WTC11 (cell line): Measurements from ENCODE around the gene PAGE2. TPM values are rescaled to one million over a fixed set of nuclear protein-coding genes. Genes with fewer than 3 reads are reported as not detected.

Experiments used
- ATAC-seq: fragments of 200-7000 bp; cut with Tn5 transposase; 2 replicates; pipeline ENCODE4 v1.10.0; 2021; ENCODE audit warnings: mild to moderate bottlenecking, moderate library complexity
- CTCF ChIA-PET: fragments of 300-600 bp; sonication (Branson Sonifier 250); formaldehyde crosslinking; loops from one replicate; lab custom pipeline; 2021; ENCODE audit warnings: antibody characterized with exemption; lab: Charles Lee
- POLR2A ChIA-PET: fragments of 350-600 bp; sonication (Branson Sonifier 250); formaldehyde crosslinking; loops from one replicate; lab custom pipeline; 2021; ENCODE audit warnings: antibody characterized with exemption; lab: Charles Lee
- DNase-seq: peaks from one replicate; pipeline ENCODE4 v3.0.0; 2021; ENCODE audit warnings: low spot score
- H3K27ac Mint-ChIP-seq: 2 replicates; pipeline ENCODE4 v1.8.0; 2021; ENCODE audit warnings: mixed read lengths
- H3K27me3 Mint-ChIP-seq: 2 replicates; pipeline ENCODE4 v1.8.0; 2021; ENCODE audit warnings: low read depth, mild to moderate bottlenecking, moderate library complexity, mixed read lengths
- H3K36me3 Mint-ChIP-seq: 2 replicates; pipeline ENCODE4 v1.8.0; 2021; ENCODE audit warnings: mixed read lengths
- H3K4me1 Mint-ChIP-seq: 2 replicates; pipeline ENCODE4 v1.8.0; 2022; ENCODE audit warnings: mixed read lengths
- H3K4me3 Mint-ChIP-seq: 2 replicates; pipeline ENCODE4 v1.8.0; 2021; ENCODE audit warnings: mild to moderate bottlenecking, moderate library complexity, mixed read lengths
- H3K9me3 Mint-ChIP-seq: 2 replicates; pipeline ENCODE4 v1.8.0; 2021; ENCODE audit warnings: mixed read lengths
- CBFB ChIP-seq: sonication (generic); formaldehyde crosslinking; IDR thresholded peaks from 2 replicates; pipeline ENCODE4 v1.8.1; 2022; ENCODE audit warnings: mild to moderate bottlenecking, low read depth, missing genetic modification reagents
- FOXJ3 ChIP-seq: sonication (generic); formaldehyde crosslinking; IDR thresholded peaks from 2 replicates; pipeline ENCODE4 v1.9.0; 2021; ENCODE audit warnings: missing genetic modification reagents, mild to moderate bottlenecking, borderline replicate concordance
- GRHL2 ChIP-seq: fragments of 250-450 bp; sonication (Bioruptor Pico); IDR thresholded peaks from 2 replicates; pipeline ENCODE4 v1.8.0; 2022; ENCODE audit warnings: mild to moderate bottlenecking, moderate library complexity; ENCODE audit not compliant: insufficient replicate concordance, severe bottlenecking
- KAT7 ChIP-seq: sonication (generic); formaldehyde crosslinking; IDR thresholded peaks from 2 replicates; pipeline ENCODE4 v1.8.1; 2023; ENCODE audit warnings: missing genetic modification reagents, mild to moderate bottlenecking, borderline replicate concordance
- MAX ChIP-seq: sonication (generic); formaldehyde crosslinking; IDR thresholded peaks from 2 replicates; pipeline ENCODE4 v1.8.0; 2022; ENCODE audit warnings: mild to moderate bottlenecking, missing genetic modification reagents
- MYBL2 ChIP-seq: sonication (generic); formaldehyde crosslinking; IDR thresholded peaks from 2 replicates; pipeline ENCODE4 v1.8.1; 2023; ENCODE audit warnings: mild to moderate bottlenecking, moderate library complexity, missing genetic modification reagents
- NFATC4 ChIP-seq: fragments of 250-450 bp; sonication (Bioruptor Pico); IDR thresholded peaks from 2 replicates; pipeline ENCODE4 v1.9.0; 2021; ENCODE audit warnings: mild to moderate bottlenecking
- NR2C2 ChIP-seq: sonication (generic); formaldehyde crosslinking; IDR thresholded peaks from 2 replicates; pipeline ENCODE4 v1.8.0; 2022; ENCODE audit warnings: mild to moderate bottlenecking, missing genetic modification reagents
- NR3C1 ChIP-seq: sonication (generic); formaldehyde crosslinking; conservative IDR thresholded peaks from 2 replicates; pipeline ENCODE4 v1.8.1; 2023; ENCODE audit warnings: low read depth, mild to moderate bottlenecking, missing genetic modification reagents
- RELA ChIP-seq: sonication (generic); formaldehyde crosslinking; IDR thresholded peaks from 2 replicates; pipeline ENCODE4 v1.8.1; 2022; ENCODE audit warnings: missing genetic modification reagents, mild to moderate bottlenecking, borderline replicate concordance
- SMAD3 ChIP-seq: sonication (generic); formaldehyde crosslinking; IDR thresholded peaks from 2 replicates; pipeline ENCODE4 v1.8.0; 2022; ENCODE audit warnings: missing genetic modification reagents, mild to moderate bottlenecking, borderline replicate concordance
- TP53 ChIP-seq: sonication (generic); formaldehyde crosslinking; IDR thresholded peaks from 2 replicates; pipeline ENCODE4 v1.8.1; 2023; ENCODE audit warnings: mild to moderate bottlenecking, missing genetic modification reagents
- ZNF263 ChIP-seq: sonication (generic); formaldehyde crosslinking; IDR thresholded peaks from 2 replicates; pipeline ENCODE4 v1.8.1; 2022; ENCODE audit warnings: low read depth, mild to moderate bottlenecking, moderate library complexity, missing genetic modification reagents
- ZNF281 ChIP-seq: sonication (generic); formaldehyde crosslinking; IDR thresholded peaks from 2 replicates; pipeline ENCODE4 v1.8.0; 2023; ENCODE audit warnings: mild to moderate bottlenecking, missing genetic modification reagents
- ZNF416 ChIP-seq: fragments of 250-450 bp; sonication (Bioruptor Pico); IDR thresholded peaks from 2 replicates; pipeline ENCODE4 v1.9.0; 2021; ENCODE audit warnings: mild to moderate bottlenecking, inconsistent platforms
- total RNA-seq: library from RNA; stranded (reverse); gene quantifications from 3 replicates; pipeline ENCODE4 v1.2.3, GENCODE V29; 2021
- TF ChIP-seq, protein P1 (sequence below): sonication (generic); formaldehyde crosslinking; IDR thresholded peaks from 2 replicates; pipeline ENCODE4 v1.8.1; 2023; ENCODE audit warnings: mild to moderate bottlenecking, missing genetic modification reagents, moderate library complexity
- TF ChIP-seq, protein P2 (sequence below): sonication (generic); formaldehyde crosslinking; IDR thresholded peaks from 2 replicates; pipeline ENCODE4 v1.8.1; 2023; ENCODE audit warnings: mild to moderate bottlenecking, missing genetic modification reagents, moderate library complexity
- TF ChIP-seq, protein P3 (sequence below): fragments of 250-450 bp; sonication (Bioruptor Pico); IDR thresholded peaks from 2 replicates; pipeline ENCODE4 v1.9.0; 2021; ENCODE audit warnings: mild to moderate bottlenecking
- TF ChIP-seq, protein P4 (sequence below): sonication (generic); formaldehyde crosslinking; IDR thresholded peaks from 2 replicates; pipeline ENCODE4 v1.8.1; 2023; ENCODE audit warnings: mild to moderate bottlenecking, missing genetic modification reagents

Gene PAGE2
- total RNA-seq, 1 experiment from 2014 or later, result not detected

- no peaks in the 10 kb centered on the region for H3K4me1 Mint-ChIP-seq
- ATAC-seq (no peak), DNase-seq (no peak)
- H3K36me3 Mint-ChIP-seq, result no peaks in the 10 kb centered on the region
- TF ChIP-seq, protein P1, sequence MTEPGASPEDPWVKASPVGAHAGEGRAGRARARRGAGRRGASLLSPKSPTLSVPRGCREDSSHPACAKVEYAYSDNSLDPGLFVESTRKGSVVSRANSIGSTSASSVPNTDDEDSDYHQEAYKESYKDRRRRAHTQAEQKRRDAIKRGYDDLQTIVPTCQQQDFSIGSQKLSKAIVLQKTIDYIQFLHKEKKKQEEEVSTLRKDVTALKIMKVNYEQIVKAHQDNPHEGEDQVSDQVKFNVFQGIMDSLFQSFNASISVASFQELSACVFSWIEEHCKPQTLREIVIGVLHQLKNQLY (CRISPR knock-in tag), result no peak
- no peak for TF ChIP-seq NFATC4 (CRISPR knock-in tag)
- TF ChIP-seq, protein P2, sequence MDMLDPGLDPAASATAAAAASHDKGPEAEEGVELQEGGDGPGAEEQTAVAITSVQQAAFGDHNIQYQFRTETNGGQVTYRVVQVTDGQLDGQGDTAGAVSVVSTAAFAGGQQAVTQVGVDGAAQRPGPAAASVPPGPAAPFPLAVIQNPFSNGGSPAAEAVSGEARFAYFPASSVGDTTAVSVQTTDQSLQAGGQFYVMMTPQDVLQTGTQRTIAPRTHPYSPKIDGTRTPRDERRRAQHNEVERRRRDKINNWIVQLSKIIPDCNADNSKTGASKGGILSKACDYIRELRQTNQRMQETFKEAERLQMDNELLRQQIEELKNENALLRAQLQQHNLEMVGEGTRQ (CRISPR knock-in tag), result no peak
- TF ChIP-seq ZNF416 (CRISPR knock-in tag), result no peak
- TF ChIP-seq GRHL2 (CRISPR knock-in tag), result no peak
- no peak for TF ChIP-seq MAX (CRISPR knock-in tag)
- no peak for TF ChIP-seq TP53 (CRISPR knock-in tag)
- TF ChIP-seq ZNF281 (CRISPR knock-in tag), result no peak
- TF ChIP-seq, protein P3, sequence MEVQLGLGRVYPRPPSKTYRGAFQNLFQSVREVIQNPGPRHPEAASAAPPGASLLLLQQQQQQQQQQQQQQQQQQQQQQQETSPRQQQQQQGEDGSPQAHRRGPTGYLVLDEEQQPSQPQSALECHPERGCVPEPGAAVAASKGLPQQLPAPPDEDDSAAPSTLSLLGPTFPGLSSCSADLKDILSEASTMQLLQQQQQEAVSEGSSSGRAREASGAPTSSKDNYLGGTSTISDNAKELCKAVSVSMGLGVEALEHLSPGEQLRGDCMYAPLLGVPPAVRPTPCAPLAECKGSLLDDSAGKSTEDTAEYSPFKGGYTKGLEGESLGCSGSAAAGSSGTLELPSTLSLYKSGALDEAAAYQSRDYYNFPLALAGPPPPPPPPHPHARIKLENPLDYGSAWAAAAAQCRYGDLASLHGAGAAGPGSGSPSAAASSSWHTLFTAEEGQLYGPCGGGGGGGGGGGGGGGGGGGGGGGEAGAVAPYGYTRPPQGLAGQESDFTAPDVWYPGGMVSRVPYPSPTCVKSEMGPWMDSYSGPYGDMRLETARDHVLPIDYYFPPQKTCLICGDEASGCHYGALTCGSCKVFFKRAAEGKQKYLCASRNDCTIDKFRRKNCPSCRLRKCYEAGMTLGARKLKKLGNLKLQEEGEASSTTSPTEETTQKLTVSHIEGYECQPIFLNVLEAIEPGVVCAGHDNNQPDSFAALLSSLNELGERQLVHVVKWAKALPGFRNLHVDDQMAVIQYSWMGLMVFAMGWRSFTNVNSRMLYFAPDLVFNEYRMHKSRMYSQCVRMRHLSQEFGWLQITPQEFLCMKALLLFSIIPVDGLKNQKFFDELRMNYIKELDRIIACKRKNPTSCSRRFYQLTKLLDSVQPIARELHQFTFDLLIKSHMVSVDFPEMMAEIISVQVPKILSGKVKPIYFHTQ (CRISPR knock-in tag), result no peak
- no peak for TF ChIP-seq NR3C1
- TF ChIP-seq RELA (CRISPR knock-in tag), result no peak
- TF ChIP-seq SMAD3 (CRISPR knock-in tag), result no peak
- TF ChIP-seq KAT7 (CRISPR knock-in tag), result no peak
- TF ChIP-seq ZNF263 (CRISPR knock-in tag), result no peak
- TF ChIP-seq CBFB (CRISPR knock-in tag), result no peak
- TF ChIP-seq FOXJ3, result no peak
- TF ChIP-seq MYBL2 (CRISPR knock-in tag), result no peak
- TF ChIP-seq, protein P4, sequence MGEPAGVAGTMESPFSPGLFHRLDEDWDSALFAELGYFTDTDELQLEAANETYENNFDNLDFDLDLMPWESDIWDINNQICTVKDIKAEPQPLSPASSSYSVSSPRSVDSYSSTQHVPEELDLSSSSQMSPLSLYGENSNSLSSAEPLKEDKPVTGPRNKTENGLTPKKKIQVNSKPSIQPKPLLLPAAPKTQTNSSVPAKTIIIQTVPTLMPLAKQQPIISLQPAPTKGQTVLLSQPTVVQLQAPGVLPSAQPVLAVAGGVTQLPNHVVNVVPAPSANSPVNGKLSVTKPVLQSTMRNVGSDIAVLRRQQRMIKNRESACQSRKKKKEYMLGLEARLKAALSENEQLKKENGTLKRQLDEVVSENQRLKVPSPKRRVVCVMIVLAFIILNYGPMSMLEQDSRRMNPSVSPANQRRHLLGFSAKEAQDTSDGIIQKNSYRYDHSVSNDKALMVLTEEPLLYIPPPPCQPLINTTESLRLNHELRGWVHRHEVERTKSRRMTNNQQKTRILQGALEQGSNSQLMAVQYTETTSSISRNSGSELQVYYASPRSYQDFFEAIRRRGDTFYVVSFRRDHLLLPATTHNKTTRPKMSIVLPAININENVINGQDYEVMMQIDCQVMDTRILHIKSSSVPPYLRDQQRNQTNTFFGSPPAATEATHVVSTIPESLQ, result no peak
- TF ChIP-seq NR2C2 (CRISPR knock-in tag), result no peak
- no peak overlapping the region for H3K4me3 Mint-ChIP-seq
- no peaks in the 10 kb centered on the region for H3K9me3 Mint-ChIP-seq
- POLR2A ChIA-PET, result no interaction called here
- no peak overlapping the region for H3K27ac Mint-ChIP-seq
- peaks cover 7% of the 10 kb centered on the region for H3K27me3 Mint-ChIP-seq
- CTCF ChIA-PET, result no interaction called here
These were observed 9.9 kb downstream of the PAGE2 start for GRCh38 chrX:55098691-55099090.
